HCT116 (cell line): ENCODE results near the gene SPACDR. TPM values are rescaled to one million over a fixed set of nuclear protein-coding genes. Genes with fewer than 3 reads are reported as not detected.

Experiments used
- ATAC-seq: fragments of 200-7000 bp; cut with Tn5 transposase; 2 replicates; pipeline ENCODE4 v1.9.1; 2020; ENCODE audit warnings: mild to moderate bottlenecking, moderate library complexity
- BruUV-seq: library from RNA; stranded (reverse); fragments of 400-500 nt; replicated peaks from 2 replicates; lab custom pipeline; 2021; lab: Mats Ljungman, UMichigan
- CTCF ChIA-PET: fragments of 300-600 bp; sonication (Branson Sonifier 250); formaldehyde crosslinking; loops from one replicate; lab custom pipeline; 2021; ENCODE audit warnings: antibody characterized with exemption; lab: Charles Lee
- POLR2A ChIA-PET: fragments of 300-600, 350-600 bp; sonication (Branson Sonifier 250); formaldehyde crosslinking; loops from one replicate; lab custom pipeline; 2021; ENCODE audit warnings: antibody characterized with exemption; lab: Charles Lee
- RAD21 ChIA-PET, 2 experiments: fragments of 300-600 bp; sonication (Branson Sonifier 250); formaldehyde crosslinking; loops; one replicate each; lab custom pipeline; 2023; ENCODE audit warnings: low total read pairs in 2 of 2; ENCODE audit not compliant: uncharacterized antibody in 2 of 2, unreplicated experiment in 2 of 2, low non-redundant PET in 1 of 2; lab: Charles Lee
- DNase-seq: peaks from one replicate; pipeline ENCODE4 v3.0.0-alpha.2; 2010; ENCODE audit warnings: low read depth, low spot score
- H2AFZ ChIP-seq: fragments of 200-600 bp; shearing (Covaris generic), sonication (generic); 2 replicates; pipeline ENCODE4 v1.6.1; 2017; ENCODE audit warnings: low read depth, mixed run types, mixed read lengths, antibody characterized with exemption, low read length; ENCODE audit not compliant: poor library complexity, severe bottlenecking
- H3K27ac ChIP-seq: 2 replicates; pipeline ENCODE4 v1.5.1; 2012; ENCODE audit warnings: low read depth, low read length
- H3K27me3 ChIP-seq: fragments of 200-600 bp; sonication (generic); 2 replicates; pipeline ENCODE4 v1.6.1; 2016; ENCODE audit warnings: mixed run types, low read length, mixed read lengths; ENCODE audit not compliant: insufficient read depth
- H3K36me3 ChIP-seq, 2 experiments: fragments of 200-500 bp in 1 of 2; fragments of 200-600 bp in 1 of 2; sonication (Bioruptor generic) in 1 of 2; sonication (generic) in 1 of 2; 2 replicates each; pipeline versions ENCODE4 v1.5.1 to v1.6.1; 2014 to 2016; ENCODE audit warnings: low read length in 2 of 2, inconsistent platforms in 1 of 2, mixed read lengths in 1 of 2, mixed run types in 1 of 2; ENCODE audit not compliant: insufficient read depth in 2 of 2, control insufficient read depth in 1 of 2
- H3K4me1 ChIP-seq, 2 experiments: fragments of 200-600 bp in 1 of 2; sonication (generic) in 1 of 2; 2 replicates each; pipeline versions ENCODE4 v1.5.1 to v1.6.1; 2012 to 2017; ENCODE audit warnings: low read length in 2 of 2, inconsistent platforms in 1 of 2, mild to moderate bottlenecking in 1 of 2, mixed read lengths in 1 of 2, mixed run types in 1 of 2, moderate library complexity in 1 of 2; ENCODE audit not compliant: insufficient read depth in 2 of 2, control insufficient read depth in 1 of 2
- H3K4me2 ChIP-seq: fragments of 200-600 bp; sonication (generic); 2 replicates; pipeline ENCODE4 v1.6.1; 2017; ENCODE audit warnings: mixed run types, low read length, mixed read lengths
- H3K4me3 ChIP-seq, 2 experiments: fragments of 200-600 bp in 1 of 2; sonication (generic) in 1 of 2; replicated peaks in 1 of 2; 2 replicates each; pipeline ENCODE4 v1.5.1; 2011 to 2016; ENCODE audit warnings: low read length in 2 of 2, control low read depth in 1 of 2, low read depth in 1 of 2, mild to moderate bottlenecking in 1 of 2, mixed read lengths in 1 of 2, mixed run types in 1 of 2
- H3K79me2 ChIP-seq: fragments of 200-600 bp; sonication (generic); 2 replicates; pipeline ENCODE4 v1.6.1; 2017; ENCODE audit warnings: mild to moderate bottlenecking, mixed run types, low read length, moderate library complexity, mixed read lengths; ENCODE audit not compliant: insufficient read depth
- H3K9ac ChIP-seq: fragments of 200-600 bp; sonication (generic); 2 replicates; pipeline ENCODE4 v1.6.1; 2016; ENCODE audit warnings: low read length, mixed read lengths
- H3K9me2 ChIP-seq: fragments of 200-600 bp; sonication (generic), shearing (Covaris generic); 2 replicates; pipeline ENCODE4 v1.6.1; 2017; ENCODE audit warnings: mixed run types, mild to moderate bottlenecking, moderate library complexity; ENCODE audit not compliant: insufficient read depth
- H3K9me3 ChIP-seq, 2 experiments: fragments of 200-500 bp in 1 of 2; fragments of 200-600 bp in 1 of 2; sonication (Bioruptor generic) in 1 of 2; sonication (generic) in 1 of 2; 2 replicates each; pipeline ENCODE4 v1.6.1; 2014 to 2017; ENCODE audit warnings: low read length in 2 of 2, mixed read lengths in 2 of 2, inconsistent platforms in 1 of 2, low read depth in 1 of 2, mild to moderate bottlenecking in 1 of 2, mixed run types in 1 of 2, moderate library complexity in 1 of 2; ENCODE audit not compliant: control insufficient read depth in 1 of 2, insufficient read depth in 1 of 2
- H4K20me1 ChIP-seq: fragments of 200-600 bp; sonication (generic), shearing (Covaris generic); 2 replicates; pipeline ENCODE4 v1.6.1; 2017; ENCODE audit warnings: mixed run types, mild to moderate bottlenecking, moderate library complexity; ENCODE audit not compliant: insufficient read depth
- CTCF ChIP-seq, 3 experiments: fragments of 200-600 bp in 1 of 3; sonication (generic) in 1 of 3; IDR thresholded peaks in 2 of 3; conservative IDR thresholded peaks in 1 of 3; 2 replicates each; pipeline ENCODE4 v1.5.1; 2012 to 2017; ENCODE audit warnings: low read depth in 2 of 3, low read length in 2 of 3, antibody characterized with exemption in 1 of 3, borderline replicate concordance in 1 of 3, control low read depth in 1 of 3, mild to moderate bottlenecking in 1 of 3, mixed read lengths in 1 of 3, mixed run types in 1 of 3, moderate library complexity in 1 of 3; ENCODE audit not compliant: insufficient read depth in 1 of 3
- EGR1 ChIP-seq: IDR thresholded peaks from 2 replicates; pipeline ENCODE4 v1.6.1; 2012; ENCODE audit warnings: low read depth
- FOSL1 ChIP-seq: IDR thresholded peaks from 2 replicates; pipeline ENCODE4 v1.6.1; 2012; ENCODE audit warnings: low read depth
- MAX ChIP-seq: IDR thresholded peaks from 2 replicates; pipeline ENCODE4 v1.6.1; 2012
- POLR2A ChIP-seq: IDR thresholded peaks from 2 replicates; pipeline ENCODE4 v1.7.0; 2011; ENCODE audit warnings: borderline replicate concordance; ENCODE audit not compliant: insufficient read depth, insufficient read length; ENCODE audit errors: extremely low read depth
- POLR2AphosphoS5 ChIP-seq: IDR thresholded peaks from 2 replicates; pipeline ENCODE4 v1.6.1; 2011; ENCODE audit warnings: mild to moderate bottlenecking, low read depth, low read length, moderate library complexity
- REST ChIP-seq: IDR thresholded peaks from 2 replicates; pipeline ENCODE4 v1.6.1; 2012; ENCODE audit warnings: low read depth
- SIN3A ChIP-seq: IDR thresholded peaks from 2 replicates; pipeline ENCODE4 v1.6.1; 2012; ENCODE audit warnings: low read depth
- SP1 ChIP-seq: IDR thresholded peaks from 2 replicates; pipeline ENCODE4 v1.6.1; 2012; ENCODE audit warnings: low read depth
- SRF ChIP-seq: IDR thresholded peaks from 2 replicates; pipeline ENCODE4 v1.6.1; 2012; ENCODE audit warnings: low read depth
- YY1 ChIP-seq: IDR thresholded peaks from 2 replicates; pipeline ENCODE4 v1.6.1; 2011; ENCODE audit warnings: low read length, low read depth, moderate library complexity, mild to moderate bottlenecking; ENCODE audit not compliant: insufficient replicate concordance; ENCODE audit errors: extremely low read depth
- ZFX ChIP-seq: fragments of 450-650 bp; IDR thresholded peaks from 2 replicates; pipeline ENCODE4 v1.6.1; 2017
- ZNF274 ChIP-seq: fragments of 200-500 bp; sonication (Bioruptor generic); IDR thresholded peaks from 2 replicates; pipeline ENCODE4 v1.6.1; 2014; ENCODE audit warnings: mild to moderate bottlenecking, low read depth, low read length, inconsistent platforms
- intact Hi-C: fragments of 100-400 bp; cut with micrococcal nuclease; formaldehyde crosslinking; loops from 2 replicates; pipeline ENCODE4 v1.10.0; 2022
- total RNA-seq: library from RNA; stranded (reverse); gene quantifications from one replicate; pipeline ENCODE4 v1.2.1, GENCODE V29; 2021; ENCODE audit not compliant: unreplicated experiment

Gene SPACDR
- total RNA-seq, 1 experiment from 2014 or later, result 1.7 TPM

GRCh38 chr7:100471021-100471420 is 7.0 kb upstream of the SPACDR start:
- ChIA-PET POLR2A (no interaction called here), CTCF (interaction anchor here (3.4 kb wide), 1 partner anchor 88 kb away, joined by 31 read pairs; no protein-coding TSS in a partner anchor), RAD21 (no interaction called here)
- no peaks in the 10 kb centered on the region for H3K79me2 ChIP-seq
- TF ChIP-seq POLR2A (no peak), FOSL1 (no peak), MAX (no peak), POLR2AphosphoS5 (no peak)
- no peak overlapping the region for H3K4me3 ChIP-seq
- H3K36me3 ChIP-seq, result 0 out of 4 replicates have a peak, but pooled peaks cover 0 to 2% of the 10 kb centered on the region in 2 experiments
- H3K4me2 ChIP-seq, result no peak overlapping the region
- no TSS peak for BruUV-seq
- no peaks in the 10 kb centered on the region for H3K27me3 ChIP-seq
- no peaks in the 10 kb centered on the region for H3K9me3 ChIP-seq
- DNase-seq (no peak), ATAC-seq (no peak)
- no peaks in the 10 kb centered on the region for H3K9me2 ChIP-seq
- H3K9ac ChIP-seq, result no peak overlapping the region
- H2AFZ ChIP-seq, result no peak overlapping the region
- no peaks in the 10 kb centered on the region for H4K20me1 ChIP-seq
- H3K4me1 ChIP-seq, result peaks cover 22 to 33% of the 10 kb centered on the region in 2 experiments
- intact Hi-C loops, result no loop called here
- H3K27ac ChIP-seq, result no peak overlapping the region

GRCh38 chr7:100469227-100470044 is 5.4 kb upstream of the SPACDR start:
- Histone ChIP-seq H4K20me1 (no peaks in the 10 kb centered on the region), H3K36me3 (0 out of 4 replicates have a peak, but pooled peaks cover 0 to 2% of the 10 kb centered on the region in 2 experiments), H3K27me3 (no peaks in the 10 kb centered on the region), H3K9me2 (no peaks in the 10 kb centered on the region), H2AFZ (no peak overlapping the region), H3K4me3 (no peak overlapping the region), H3K9ac (no peak overlapping the region), H3K9me3 (no peaks in the 10 kb centered on the region), H3K4me2 (no peak overlapping the region), H3K79me2 (no peaks in the 10 kb centered on the region), H3K4me1 (peaks cover 22 to 43% of the 10 kb centered on the region in 2 experiments), H3K27ac (peak overlapping the region; percentile 52)
- CTCF ChIA-PET, result interaction anchor here (0.5 to 3.4 kb wide), 14 partner anchors 10 to 383 kb away, joined by 3 to 31 read pairs (median 3); partner anchors contain the start of genes FBXO24, GIGYF1, LRCH4 and SLC12A9
- POLR2A ChIA-PET, result interaction anchor here (0.7 kb wide), 1 partner anchor 90 kb away, joined by 3 read pairs; no protein-coding TSS in a partner anchor
- ATAC-seq (peak; percentile 85), DNase-seq (no peak)
- intact Hi-C loops, result loop anchor here (1.0 to 2.0 kb wide), 3 partner anchors 90 to 383 kb away; partner anchors contain the start of gene SLC12A9
- no TSS peak for BruUV-seq
- RAD21 ChIA-PET, result interaction anchor here (0.6 to 0.8 kb wide), 2 partner anchors 10 to 85 kb away, joined by 4 read pairs; no protein-coding TSS in a partner anchor
- no peak for TF ChIP-seq ZNF274
- no peak for TF ChIP-seq EGR1
- TF ChIP-seq CTCF (IDR thresholded peaks at IDR 0.05 in 2 of 3, conservative IDR thresholded peaks at IDR 0.05 in 1 of 3; ENCODE audit: borderline replicate concordance in 1 of 3, insufficient read depth in 1 of 3, low read depth in 2 of 3, low read length in 2 of 3), result peak; percentile 80 to 95 (median 91)
- TF ChIP-seq REST, result no peak
- TF ChIP-seq YY1, result no peak
- no peak for TF ChIP-seq SIN3A
- TF ChIP-seq SRF, result no peak
- TF ChIP-seq SP1, result no peak
- TF ChIP-seq ZFX, result no peak
